MM.1S (cell line): ENCODE results near the gene PLAAT3.

Experiments
- DNase-seq: peaks from one replicate; pipeline ENCODE4 v3.0.0-alpha.2; 2015
- H2AFZ ChIP-seq: fragments of 300-600 bp; sonication (generic); 2 replicates; pipeline ENCODE4 v1.6.0; 2016; ENCODE audit warnings: antibody characterized with exemption, low read length
- H3F3A ChIP-seq: fragments of 300-600 bp; sonication (generic); 2 replicates; pipeline ENCODE4 v1.6.1; 2016; ENCODE audit warnings: mild to moderate bottlenecking, antibody characterized with exemption, low read length, moderate library complexity, mixed read lengths; ENCODE audit not compliant: insufficient read depth
- H3K27ac ChIP-seq: fragments of 300-600 bp; sonication (generic); 2 replicates; pipeline ENCODE4 v1.5.1; 2016; ENCODE audit warnings: mild to moderate bottlenecking, low read length
- H3K27me3 ChIP-seq: fragments of 300-600 bp; sonication (generic); replicated peaks from 2 replicates; pipeline ENCODE4 v1.6.0; 2016; ENCODE audit warnings: low read length; ENCODE audit not compliant: insufficient read depth
- H3K36me3 ChIP-seq: fragments of 300-600 bp; sonication (generic); replicated peaks from 2 replicates; pipeline ENCODE4 v1.6.1; 2016; ENCODE audit warnings: mild to moderate bottlenecking, low read length, mixed read lengths; ENCODE audit not compliant: insufficient read depth
- H3K4me1 ChIP-seq: fragments of 300-600 bp; sonication (generic); 2 replicates; pipeline ENCODE4 v1.6.1; 2016; ENCODE audit warnings: low read length, mixed read lengths
- H3K4me2 ChIP-seq: fragments of 300-600 bp; sonication (generic); 2 replicates; pipeline ENCODE4 v1.6.0; 2016; ENCODE audit warnings: low read depth, low read length
- H3K4me3 ChIP-seq: fragments of 300-600 bp; sonication (generic); 2 replicates; pipeline ENCODE4 v1.5.1; 2016; ENCODE audit warnings: low read length, mixed read lengths
- H3K79me2 ChIP-seq: fragments of 300-600 bp; sonication (generic); 2 replicates; pipeline ENCODE4 v1.6.1; 2016; ENCODE audit warnings: mixed run types, low read length, mixed read lengths
- H3K9ac ChIP-seq: fragments of 300-600 bp; sonication (generic); 2 replicates; pipeline ENCODE4 v1.6.1; 2016; ENCODE audit warnings: low read length, mixed read lengths
- H3K9me2 ChIP-seq: fragments of 300-600 bp; sonication (generic); replicated peaks from 2 replicates; pipeline ENCODE4 v1.6.1; 2016; ENCODE audit warnings: mild to moderate bottlenecking, low read length, mixed read lengths; ENCODE audit not compliant: insufficient read depth
- H3K9me3 ChIP-seq: fragments of 300-600 bp; sonication (generic); replicated peaks from 2 replicates; pipeline ENCODE4 v1.6.1; 2016; ENCODE audit warnings: mild to moderate bottlenecking, low read length, mixed read lengths; ENCODE audit not compliant: insufficient read depth
- H4K20me1 ChIP-seq: fragments of 300-600 bp; sonication (generic); 2 replicates; pipeline ENCODE4 v1.6.1; 2016; ENCODE audit warnings: mild to moderate bottlenecking, low read length, moderate library complexity, mixed read lengths; ENCODE audit not compliant: insufficient read depth
- CTCF ChIP-seq: fragments of 300-600 bp; sonication (generic); IDR thresholded peaks from 2 replicates; pipeline ENCODE4 v1.5.1; 2016; ENCODE audit warnings: antibody characterized with exemption, low read length, mixed read lengths
- EZH2 ChIP-seq: fragments of 300-600 bp; sonication (generic); optimal IDR thresholded peaks from 2 replicates; pipeline ENCODE3; 2017; ENCODE audit warnings: low read depth, mild to moderate bottlenecking, antibody characterized with exemption, low read length, mixed read lengths
- EZH2phosphoT487 ChIP-seq: fragments of 300-600 bp; sonication (generic); IDR thresholded peaks from 2 replicates; pipeline ENCODE4 v1.6.1; 2018; ENCODE audit warnings: antibody characterized with exemption, low read length

PLAAT3 gene

DNA sequence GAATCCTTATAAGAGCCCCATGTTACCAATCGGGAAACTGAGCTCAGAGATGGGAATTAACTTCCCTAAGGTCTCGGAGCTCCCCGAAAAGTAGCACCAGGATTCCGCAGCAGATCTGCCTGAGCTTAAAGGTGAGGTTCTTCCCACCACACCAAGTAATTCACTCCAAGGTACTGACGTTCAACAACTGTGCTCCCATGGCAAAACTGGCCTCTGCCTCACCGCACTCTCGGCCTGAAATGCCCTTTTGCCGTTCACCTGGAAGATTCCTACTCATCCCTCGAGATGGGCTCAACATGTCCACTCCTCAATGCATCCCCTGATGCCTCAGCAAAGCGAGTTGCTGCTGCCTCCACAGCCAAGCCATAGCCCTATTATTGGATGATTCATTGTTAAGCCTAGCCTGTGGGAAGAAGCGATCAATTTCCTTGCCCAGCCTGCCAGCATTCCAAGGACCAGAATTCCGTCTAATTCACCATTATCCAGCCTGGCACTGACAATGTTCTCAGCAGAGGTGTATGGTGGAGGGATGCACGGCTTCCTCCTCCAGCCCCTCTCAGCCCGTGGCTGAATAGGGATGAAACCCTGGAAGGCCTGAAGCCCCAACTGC, 4.2 kb downstream of the PLAAT3 start:
- H3K79me2 ChIP-seq, result no peaks in the 10 kb centered on the region
- H3K4me1 ChIP-seq, result no peaks in the 10 kb centered on the region
- no peaks in the 10 kb centered on the region for H3K9me3 ChIP-seq
- no peak overlapping the region for H3K9ac ChIP-seq
- DNase-seq, result no peak
- no peak overlapping the region for H3K4me2 ChIP-seq
- H3K4me3 ChIP-seq, result no peak overlapping the region
- no peaks in the 10 kb centered on the region for H4K20me1 ChIP-seq
- TF ChIP-seq EZH2phosphoT487 (no peak), EZH2 (no peak), CTCF (no peak)
- no peak overlapping the region for H2AFZ ChIP-seq
- no peaks in the 10 kb centered on the region for H3K36me3 ChIP-seq
- H3K27me3 ChIP-seq, result no peaks in the 10 kb centered on the region
- H3K27ac ChIP-seq, result no peak overlapping the region
- H3F3A ChIP-seq, result no peaks in the 10 kb centered on the region
- H3K9me2 ChIP-seq, result no peaks in the 10 kb centered on the region

GRCh38 chr11:63609536-63609935, 4.7 kb downstream of the PLAAT3 start:
- no peak for TF ChIP-seq EZH2phosphoT487
- TF ChIP-seq CTCF, result no peak
- no peak for TF ChIP-seq EZH2
- Histone ChIP-seq H4K20me1 (no peaks in the 10 kb centered on the region), H3K9ac (no peak overlapping the region), H3K4me3 (no peak overlapping the region), H3K79me2 (no peaks in the 10 kb centered on the region), H3K27ac (no peak overlapping the region), H3K36me3 (no peaks in the 10 kb centered on the region), H3F3A (no peaks in the 10 kb centered on the region), H2AFZ (no peak overlapping the region), H3K27me3 (no peaks in the 10 kb centered on the region), H3K4me2 (no peak overlapping the region), H3K9me3 (no peaks in the 10 kb centered on the region), H3K9me2 (no peaks in the 10 kb centered on the region), H3K4me1 (no peaks in the 10 kb centered on the region)
- no peak for DNase-seq

GRCh38 chr11:63608353-63609345, 5.6 kb downstream of the PLAAT3 start:
- H3K79me2 ChIP-seq, result no peaks in the 10 kb centered on the region
- no peak overlapping the region for H2AFZ ChIP-seq
- H3K9me2 ChIP-seq, result no peaks in the 10 kb centered on the region
- H3K36me3 ChIP-seq, result no peaks in the 10 kb centered on the region
- H3K4me1 ChIP-seq, result no peaks in the 10 kb centered on the region
- DNase-seq, result no peak
- H3K4me3 ChIP-seq, result no peak overlapping the region
- H3K27me3 ChIP-seq, result no peaks in the 10 kb centered on the region
- no peak overlapping the region for H3K9ac ChIP-seq
- no peak for TF ChIP-seq EZH2phosphoT487
- no peaks in the 10 kb centered on the region for H3K9me3 ChIP-seq
- H3K27ac ChIP-seq, result no peak overlapping the region
- no peaks in the 10 kb centered on the region for H3F3A ChIP-seq
- H3K4me2 ChIP-seq, result no peak overlapping the region
- H4K20me1 ChIP-seq, result no peaks in the 10 kb centered on the region
